ENCODE results near the gene MLX.
"Not testable (repeated sequence)": the region's sequence is repeated elsewhere in the genome, so short reads cannot be mapped to it uniquely, and the experiment has no call there.

MLX gene

DNA sequence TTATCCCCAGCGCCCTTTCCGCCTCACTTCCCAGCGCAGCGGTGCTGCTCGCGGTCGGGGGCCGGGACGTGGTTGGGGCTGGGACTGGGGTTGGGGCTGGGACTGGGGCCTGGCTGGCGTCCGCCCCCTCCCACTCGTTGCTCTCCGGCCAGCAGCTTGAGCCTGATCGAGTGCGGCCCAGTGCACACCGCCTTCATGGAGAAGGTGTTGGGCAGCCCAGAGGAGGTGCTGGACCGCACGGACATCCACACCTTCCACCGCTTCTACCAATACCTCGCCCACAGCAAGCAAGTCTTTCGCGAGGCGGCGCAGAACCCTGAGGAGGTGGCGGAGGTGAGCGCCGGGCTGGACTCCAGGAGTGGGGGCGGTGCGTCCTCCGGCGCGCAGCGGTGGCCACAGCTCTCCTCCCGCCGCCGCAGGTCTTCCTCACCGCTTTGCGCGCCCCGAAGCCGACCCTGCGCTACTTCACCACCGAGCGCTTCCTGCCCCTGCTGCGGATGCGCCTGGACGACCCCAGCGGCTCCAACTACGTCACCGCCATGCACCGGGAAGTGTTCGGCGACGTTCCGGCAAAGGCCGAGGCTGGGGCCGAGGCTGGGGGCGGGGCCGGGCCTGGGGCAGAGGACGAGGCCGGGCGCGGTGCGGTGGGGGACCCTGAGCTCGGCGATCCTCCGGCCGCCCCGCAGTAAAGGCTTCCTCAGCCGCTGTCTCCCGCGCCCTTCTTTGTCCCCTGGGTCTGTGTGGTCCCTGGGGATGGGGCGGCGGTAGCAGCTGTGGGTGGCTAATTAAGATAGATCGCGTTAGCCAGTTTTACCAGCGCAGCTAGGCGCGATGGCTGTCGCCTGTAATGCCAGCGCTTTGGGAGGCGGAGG, 12.4 kb upstream of the MLX start:
- H3K27me3 ChIP-seq, result no peaks in the 10 kb centered on the region
- peak overlapping the region; percentile 83 to 93 for H3K27ac ChIP-seq
- no peaks in the 10 kb centered on the region for H3K9me3 ChIP-seq
- no peaks in the 10 kb centered on the region for H3K36me3 ChIP-seq
- TF ChIP-seq, protein P1, sequence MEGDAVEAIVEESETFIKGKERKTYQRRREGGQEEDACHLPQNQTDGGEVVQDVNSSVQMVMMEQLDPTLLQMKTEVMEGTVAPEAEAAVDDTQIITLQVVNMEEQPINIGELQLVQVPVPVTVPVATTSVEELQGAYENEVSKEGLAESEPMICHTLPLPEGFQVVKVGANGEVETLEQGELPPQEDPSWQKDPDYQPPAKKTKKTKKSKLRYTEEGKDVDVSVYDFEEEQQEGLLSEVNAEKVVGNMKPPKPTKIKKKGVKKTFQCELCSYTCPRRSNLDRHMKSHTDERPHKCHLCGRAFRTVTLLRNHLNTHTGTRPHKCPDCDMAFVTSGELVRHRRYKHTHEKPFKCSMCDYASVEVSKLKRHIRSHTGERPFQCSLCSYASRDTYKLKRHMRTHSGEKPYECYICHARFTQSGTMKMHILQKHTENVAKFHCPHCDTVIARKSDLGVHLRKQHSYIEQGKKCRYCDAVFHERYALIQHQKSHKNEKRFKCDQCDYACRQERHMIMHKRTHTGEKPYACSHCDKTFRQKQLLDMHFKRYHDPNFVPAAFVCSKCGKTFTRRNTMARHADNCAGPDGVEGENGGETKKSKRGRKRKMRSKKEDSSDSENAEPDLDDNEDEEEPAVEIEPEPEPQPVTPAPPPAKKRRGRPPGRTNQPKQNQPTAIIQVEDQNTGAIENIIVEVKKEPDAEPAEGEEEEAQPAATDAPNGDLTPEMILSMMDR (IDR thresholded peaks at IDR 0.05), result no peak
- peaks cover 0 to 32% (median 23%) of the 10 kb centered on the region in 4 donors for H3K4me1 ChIP-seq
- intact Hi-C loops (cut with DNase I; ENCODE audit: low total_unique reads), result no loop called here
- DNase-seq, result peak; percentile 85 to 91
- H3K4me3 ChIP-seq, result peak overlapping the region; percentile 70 to 92

DNA sequence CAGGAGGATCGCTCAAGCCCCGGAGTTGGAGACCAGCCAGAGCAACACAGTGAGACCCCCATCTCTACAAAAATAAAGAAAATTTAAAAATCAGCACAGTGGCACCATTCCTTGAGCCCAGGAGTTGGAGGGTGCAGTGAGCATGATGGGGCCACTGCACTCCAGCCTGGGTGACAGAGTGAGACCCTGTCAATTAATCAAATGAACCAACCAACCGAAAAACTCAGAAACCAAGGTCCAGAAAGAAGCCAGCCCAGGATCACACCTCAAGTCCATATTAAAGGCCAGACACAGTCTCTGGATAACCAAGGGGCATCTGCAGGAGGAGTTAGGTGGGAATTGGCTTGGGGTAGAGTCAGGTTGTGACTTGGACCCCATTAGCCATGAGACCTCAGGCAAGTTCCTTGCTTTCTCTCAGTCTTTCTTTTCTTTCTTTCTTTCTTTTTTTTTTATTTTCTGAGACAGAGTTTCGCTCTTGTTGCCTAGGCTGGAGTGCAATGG, 11.7 kb upstream of the MLX start:
- Histone ChIP-seq H3K9me3 (no peaks in the 10 kb centered on the region), H3K4me1 (peaks cover 0 to 32% (median 25%) of the 10 kb centered on the region in 4 donors), H3K27me3 (no peaks in the 10 kb centered on the region), H3K4me3 (peak overlapping the region; percentile 70 to 92), H3K27ac (peak overlapping the region; percentile 83 to 93), H3K36me3 (no peaks in the 10 kb centered on the region)
- intact Hi-C loops (cut with DNase I; ENCODE audit: low total_unique reads), result no loop called here
- no peak for DNase-seq
- TF ChIP-seq, protein P1 (IDR thresholded peaks at IDR 0.05), result no peak

DNA sequence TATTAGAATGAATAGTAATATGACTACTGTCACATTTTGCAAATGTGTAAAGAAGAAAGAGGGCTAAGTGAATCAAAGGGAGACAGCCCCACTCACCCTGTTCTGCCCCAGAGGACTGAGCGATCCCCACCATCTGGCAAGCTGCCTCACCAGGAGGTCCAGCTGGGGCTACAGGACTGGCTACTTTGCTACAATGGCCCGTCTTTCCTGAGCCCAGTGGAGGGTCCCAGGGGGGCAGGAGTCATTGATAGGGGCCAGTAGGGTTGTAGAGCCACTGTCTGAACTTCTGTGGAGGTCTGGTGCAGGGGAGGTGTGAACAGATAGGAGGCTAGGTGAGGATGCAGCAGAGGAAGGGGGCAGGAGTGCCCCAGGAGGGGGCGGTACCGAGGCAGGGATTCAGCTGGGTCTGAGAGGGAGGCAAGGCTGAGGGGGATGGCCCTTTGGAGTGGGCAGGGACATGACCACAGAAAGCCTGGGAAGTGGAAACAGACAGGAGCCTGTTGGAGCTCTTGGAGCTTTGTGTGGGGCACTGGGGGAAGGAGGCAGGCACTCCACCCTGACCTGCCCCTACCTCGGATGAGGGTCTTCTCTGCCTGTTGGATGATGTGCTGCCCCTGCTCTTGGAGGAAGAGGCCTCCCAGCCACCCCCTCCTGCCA, 10.8 kb upstream of the MLX start:
- H3K9me3 ChIP-seq; H3K27me3 ChIP-seq; intact Hi-C loops (cut with DNase I; ENCODE audit: low total_unique reads); H3K4me3 ChIP-seq; H3K36me3 ChIP-seq; DNase-seq: not testable (repeated sequence)
- peaks cover 0 to 38% (median 27%) of the 10 kb centered on the region in 4 donors for H3K4me1 ChIP-seq
- H3K27ac ChIP-seq, result peak overlapping the region; percentile 83 to 93

DNA sequence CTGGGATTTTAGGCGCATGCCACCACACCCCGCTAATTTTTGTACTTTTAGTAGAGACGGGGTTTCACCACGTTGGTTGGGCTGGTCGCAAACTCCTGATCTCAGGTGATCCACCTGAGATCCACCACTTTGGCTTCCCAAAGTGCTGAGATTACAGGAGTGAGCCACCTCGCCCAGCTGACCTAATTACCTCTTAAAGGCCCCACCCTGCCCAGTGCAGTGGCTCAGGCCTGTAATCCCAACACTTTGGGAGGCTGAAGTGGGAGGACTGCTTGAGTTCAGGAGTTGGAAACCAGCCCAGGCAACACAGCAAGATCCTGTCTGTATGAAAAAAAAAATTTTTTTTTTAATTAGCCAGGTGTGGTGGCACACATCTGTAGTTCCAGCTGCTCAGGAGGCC, 7.8 kb upstream of the MLX start:
- Histone ChIP-seq H3K27me3 (no peaks in the 10 kb centered on the region), H3K4me1 (peaks cover 4 to 47% (median 36%) of the 10 kb centered on the region in 4 donors), H3K4me3 (no peak overlapping the region), H3K27ac (no peak overlapping the region), H3K9me3 (no peaks in the 10 kb centered on the region), H3K36me3 (peaks cover 0 to 3% (median 0%) of the 10 kb centered on the region in 3 donors)
- TF ChIP-seq, protein P1 (IDR thresholded peaks at IDR 0.05), result no peak
- intact Hi-C loops (cut with DNase I; ENCODE audit: low total_unique reads), result no loop called here
- no peak for DNase-seq

DNA sequence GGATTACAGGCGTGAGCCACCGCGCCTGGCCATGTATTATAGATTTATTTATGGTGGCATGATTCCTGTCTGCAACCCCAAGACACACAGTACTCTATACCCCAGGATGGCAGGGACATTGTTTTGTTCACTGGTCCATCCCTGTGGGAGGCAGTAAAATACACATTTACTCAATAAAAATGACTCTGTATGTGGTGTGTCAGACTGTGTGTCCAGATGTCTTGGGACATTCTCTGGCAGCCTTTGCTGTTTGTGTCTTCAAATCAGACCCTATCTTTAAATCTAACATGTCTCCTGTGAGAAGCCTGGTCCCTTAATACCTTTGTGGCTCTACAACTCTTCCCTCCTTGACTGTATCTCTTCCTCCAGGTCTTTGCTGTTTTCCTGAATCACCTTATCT, 6.7 kb upstream of the MLX start:
- no peak for DNase-seq
- TF ChIP-seq, protein P1 (IDR thresholded peaks at IDR 0.05), result no peak
- no peak overlapping the region for H3K4me3 ChIP-seq
- peaks cover 9 to 14% (median 10%) of the 10 kb centered on the region in 3 donors for H3K36me3 ChIP-seq
- H3K4me1 ChIP-seq, result peaks cover 4 to 48% (median 40%) of the 10 kb centered on the region in 4 donors
- intact Hi-C loops (cut with DNase I; ENCODE audit: low total_unique reads), result no loop called here
- H3K27me3 ChIP-seq, result no peaks in the 10 kb centered on the region
- H3K9me3 ChIP-seq, result no peaks in the 10 kb centered on the region
- H3K27ac ChIP-seq, result peak overlapping the region in 1 of 2 donors; percentile 87

Data from tibial artery (tissue), 4 donors.